Stimulated activated CD8-positive, alpha-beta memory T cell treated with anti-CD3 and anti-CD28 coated beads, Interleukin-7, amount 100 ng/mL, for 4 hours (primary cell): ENCODE results near the gene HLA-DRB1.
"Not testable (repeated sequence)": the region's sequence is repeated elsewhere in the genome, so short reads cannot be mapped to it uniquely, and the experiment has no call there.

Experiments used
- DNase-seq, 2 donors: peaks; one replicate each; pipeline ENCODE4 v3.0.0-alpha.2; 2020; ENCODE audit warnings: low read depth in 2 of 2

HLA-DRB1 gene

DNA sequence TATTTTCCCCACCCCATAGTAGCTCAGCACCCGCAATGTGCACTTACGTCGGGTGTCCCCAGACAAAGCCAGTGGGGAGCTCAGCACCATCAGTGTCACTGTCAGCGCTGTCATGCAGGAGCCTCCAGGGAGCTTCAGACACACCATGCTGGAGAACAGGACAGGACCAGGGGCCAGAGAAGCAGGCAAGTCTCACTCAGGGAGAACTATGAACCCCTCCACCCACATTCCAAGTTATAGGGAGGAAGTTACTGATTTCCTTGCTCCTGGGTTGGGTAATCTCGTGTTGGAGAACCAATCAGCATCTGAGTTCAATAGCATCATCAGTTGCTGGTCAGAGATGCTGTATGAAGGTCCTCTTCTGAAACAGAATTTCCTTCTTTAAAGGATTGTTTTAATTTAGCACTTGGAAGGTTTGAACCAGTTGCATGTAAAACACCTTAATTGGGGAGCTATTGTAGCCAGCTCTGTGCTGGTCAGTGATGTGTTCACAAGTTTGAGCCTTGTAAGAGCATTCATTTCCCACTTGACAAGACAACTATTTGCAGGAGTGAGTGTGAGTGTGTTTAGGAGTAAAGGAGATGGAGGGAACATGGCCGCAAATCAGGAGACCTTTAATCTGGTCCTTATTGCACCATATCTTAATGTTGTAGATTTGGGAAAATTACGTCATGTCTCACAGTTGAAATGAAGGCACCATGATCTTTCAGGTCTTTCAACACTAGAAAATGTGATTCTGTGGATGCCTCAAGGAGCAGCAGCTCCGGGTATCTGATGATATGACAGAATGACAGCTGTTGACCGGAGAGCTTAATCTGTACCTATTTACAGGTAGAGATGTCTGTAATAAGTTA, at the start of gene HLA-DRB1:
HLA-DRB1 (minus strand) TSS at position 253 of the 854 bp plus-strand sequence; CDS start at position 147, 106 bp downstream.
- no peak for DNase-seq

DNA sequence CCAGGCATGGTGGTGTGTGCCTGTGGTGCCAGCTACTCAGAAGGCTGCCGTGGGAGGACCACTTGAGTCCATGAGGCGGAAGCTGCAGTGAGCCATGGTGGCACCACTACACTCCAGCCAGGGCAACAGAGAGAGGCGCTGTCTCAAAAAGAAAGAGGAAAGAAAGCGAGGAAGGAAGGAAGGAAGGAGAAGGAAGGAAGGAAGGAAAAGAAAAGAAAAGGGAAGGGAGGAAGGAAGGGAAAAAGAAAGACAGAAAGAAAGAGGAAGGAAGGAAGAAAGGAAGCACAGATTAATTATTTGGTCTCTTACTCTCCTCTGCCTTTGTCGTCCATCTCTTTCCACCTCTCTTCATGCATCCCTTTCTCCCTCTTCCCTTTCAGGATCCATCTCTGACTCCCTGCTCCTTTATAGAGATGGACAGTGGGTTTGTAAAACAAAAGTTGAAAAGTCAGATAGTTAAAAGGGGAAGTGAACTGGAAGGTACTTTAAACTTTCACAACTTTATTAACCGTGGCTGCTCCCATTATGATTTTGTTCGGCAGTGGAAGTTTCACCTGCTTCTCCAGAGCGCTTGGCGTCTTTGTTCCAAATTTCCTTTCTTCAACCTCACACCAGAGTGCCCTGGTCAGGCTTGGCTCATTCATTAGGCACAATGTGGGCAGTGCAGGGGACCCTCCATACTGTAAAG, 49.0 kb upstream of the HLA-DRB1 start:
- DNase-seq = no peak

DNA sequence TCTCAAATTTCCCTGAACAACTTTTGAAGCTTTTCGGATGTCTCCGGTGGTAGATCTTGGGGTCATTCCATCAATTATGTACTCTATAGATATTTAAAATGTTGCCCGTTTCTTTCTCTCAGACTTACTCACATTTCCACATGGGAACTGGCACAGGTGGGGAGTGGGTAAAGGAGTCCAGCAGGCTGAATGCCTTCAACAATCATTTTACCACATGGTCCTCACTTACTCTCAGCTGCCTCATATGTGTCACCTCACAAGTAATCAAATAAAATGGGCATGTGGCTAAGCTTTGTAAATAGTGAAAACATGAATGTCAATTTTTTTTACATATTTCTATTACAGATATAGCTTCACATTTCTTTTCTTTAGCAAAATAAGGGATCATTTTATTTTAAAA, 48.2 kb upstream of the HLA-DRB1 start:
- no peak for DNase-seq

DNA sequence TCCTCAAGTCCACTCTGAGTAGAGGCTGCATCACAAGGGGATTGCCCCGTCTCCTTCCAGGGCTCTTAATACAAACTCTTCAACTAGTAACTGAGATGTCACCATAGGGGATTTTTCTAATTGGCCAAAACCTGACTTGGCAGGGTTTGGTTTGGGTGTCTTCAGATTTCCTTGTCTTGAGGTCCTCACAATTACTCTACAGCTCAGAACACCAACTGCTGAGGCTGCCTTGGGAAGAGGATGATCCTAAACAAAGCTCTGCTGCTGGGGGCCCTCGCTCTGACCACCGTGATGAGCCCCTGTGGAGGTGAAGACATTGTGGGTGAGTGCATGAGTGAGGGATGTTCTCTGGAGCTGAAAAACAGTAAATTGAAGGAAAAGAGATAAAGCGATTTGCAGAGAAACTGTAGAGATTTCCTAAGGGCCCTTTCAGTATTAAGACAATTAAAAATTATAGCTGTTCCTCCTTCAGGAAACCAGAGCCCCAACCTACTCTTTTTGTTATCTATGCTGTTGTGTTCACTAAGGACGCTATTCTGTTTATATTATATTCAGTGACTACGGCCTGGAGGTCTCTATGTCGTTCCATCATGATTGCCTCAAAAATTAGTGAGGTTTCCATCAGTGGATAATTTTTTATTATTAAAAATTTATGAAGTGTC, 47.7 kb upstream of the HLA-DRB1 start, which contains the start of gene HLA-DQA1:
HLA-DQA1 (plus strand) TSS at position 188 of the 662 bp plus-strand sequence; CDS start at position 241, 53 bp downstream.
- DNase-seq = no peak

DNA sequence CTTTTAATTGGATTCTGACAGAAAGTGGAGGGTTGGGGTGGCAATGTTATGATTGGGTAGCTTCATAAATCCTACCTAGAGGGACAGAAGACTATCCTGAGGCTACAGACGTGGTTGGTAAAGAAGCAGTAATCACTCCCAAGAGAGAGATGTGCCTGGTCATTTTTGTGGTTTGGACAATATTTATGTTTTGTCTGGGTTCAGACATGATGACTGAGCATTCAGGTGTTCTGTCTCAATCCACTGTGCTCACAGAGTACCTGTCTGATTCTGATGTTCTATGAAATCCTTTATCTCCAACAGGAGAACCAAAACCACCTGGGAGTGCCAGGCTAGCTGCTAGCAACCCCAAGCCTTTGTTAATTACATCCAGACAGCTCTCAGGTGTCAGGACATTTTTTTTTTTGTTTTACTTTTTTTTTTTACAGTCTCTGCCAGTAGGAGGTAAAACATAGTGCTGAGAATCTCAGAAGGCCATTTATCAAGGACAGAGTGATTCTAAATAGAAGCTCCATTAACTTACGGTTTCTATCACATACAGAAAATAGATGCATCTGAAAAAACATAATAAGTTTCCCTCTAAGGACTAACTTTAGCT, 46.0 kb upstream of the HLA-DRB1 start:
- no peak for DNase-seq

DNA sequence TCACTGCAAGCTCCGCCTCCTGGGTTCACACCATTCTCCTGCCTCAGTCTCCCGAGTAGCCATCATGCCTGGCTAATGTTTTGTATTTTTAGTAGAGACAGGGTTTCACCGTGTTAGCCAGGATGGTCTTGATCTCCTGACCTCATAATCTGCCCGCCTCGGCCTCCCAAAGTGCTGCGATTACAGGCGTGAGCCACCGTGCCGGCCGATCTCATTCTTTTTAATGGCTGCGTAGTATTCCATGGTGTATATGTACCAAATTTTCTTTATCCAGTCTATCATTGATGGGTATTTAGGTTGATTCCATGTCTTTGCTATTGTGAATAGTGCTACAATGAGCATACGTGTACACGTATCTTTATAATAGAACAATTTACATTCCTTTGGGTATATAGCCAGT, 40.1 kb upstream of the HLA-DRB1 start:
- not testable (repeated sequence) for DNase-seq

DNA sequence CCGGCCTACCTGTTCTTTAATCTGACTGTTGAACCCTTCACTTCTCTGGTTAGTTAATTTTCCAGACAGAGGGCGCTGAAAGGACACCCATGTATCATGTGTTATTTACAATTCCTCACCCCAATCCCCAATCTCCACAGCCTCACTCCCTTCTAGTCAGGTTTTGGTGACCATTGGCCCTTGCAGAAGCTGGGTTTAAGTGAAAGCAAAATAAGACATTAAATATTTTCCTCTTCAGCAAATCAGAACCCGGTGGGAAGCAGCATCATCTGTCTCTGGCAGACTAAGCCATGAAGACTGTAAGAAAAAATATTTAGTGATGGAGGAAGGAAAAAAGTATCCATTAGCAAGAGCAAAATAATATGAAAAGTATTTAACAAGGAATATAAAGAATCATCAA, 38.2 kb upstream of the HLA-DRB1 start:
- DNase-seq = no peak

DNA sequence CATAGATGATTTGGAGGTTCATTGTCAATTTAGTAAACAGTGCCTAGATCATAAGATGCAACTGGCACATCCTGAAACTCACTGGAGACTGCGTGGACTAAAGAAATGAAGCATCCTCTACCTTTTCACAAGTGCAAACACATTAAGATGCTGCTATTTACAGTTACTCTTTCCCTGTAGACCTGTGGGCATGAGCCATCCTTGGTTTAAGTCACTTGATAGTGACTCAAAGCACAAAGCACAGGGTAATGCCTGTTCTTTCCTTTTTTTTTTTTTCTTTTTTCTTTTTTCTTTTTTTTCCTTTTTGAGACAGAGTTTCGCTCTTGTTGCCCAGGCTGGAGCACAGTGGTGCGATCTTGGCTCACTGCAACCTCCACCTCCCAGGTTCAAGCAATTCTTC, 37.6 kb upstream of the HLA-DRB1 start:
- DNase-seq = no peak

DNA sequence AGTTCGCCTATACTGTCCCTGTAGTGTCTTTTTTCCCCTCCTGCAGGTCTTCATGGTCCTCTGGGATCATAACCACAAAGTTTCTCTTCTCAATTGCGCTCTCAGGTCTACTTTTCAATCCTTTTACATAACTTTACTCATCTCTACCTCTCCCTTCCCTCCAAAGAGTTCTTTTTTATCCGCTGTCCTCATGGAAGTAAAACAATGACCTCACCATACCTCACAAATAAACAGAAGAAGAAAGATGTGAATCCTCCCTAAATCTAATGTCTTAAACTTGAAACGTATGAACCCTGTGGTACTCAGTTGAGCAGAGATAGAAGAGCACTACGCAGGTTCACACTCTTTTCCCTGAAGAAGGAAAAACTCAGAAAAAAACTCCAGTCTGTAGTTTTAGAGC, 35.5 kb upstream of the HLA-DRB1 start:
- no peak for DNase-seq

DNA sequence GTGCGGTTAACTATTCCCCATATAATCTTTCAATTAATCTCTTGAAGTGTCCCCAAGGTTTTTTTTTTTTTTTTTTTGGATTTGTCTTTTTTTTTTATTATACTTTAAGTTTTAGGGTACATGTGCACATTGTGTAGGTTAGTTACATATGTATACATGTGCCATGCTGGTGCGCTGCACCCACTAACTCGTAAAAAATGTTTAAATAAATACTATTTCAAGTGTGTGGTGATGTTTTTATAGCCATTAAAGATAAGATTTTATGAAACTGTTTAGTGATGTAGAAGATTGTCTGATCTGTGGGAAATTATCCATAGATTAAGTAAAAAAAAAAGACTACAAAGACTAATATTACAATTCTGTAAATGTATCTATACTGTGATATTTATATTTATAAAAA, 34.9 kb upstream of the HLA-DRB1 start:
- no peak for DNase-seq

DNA sequence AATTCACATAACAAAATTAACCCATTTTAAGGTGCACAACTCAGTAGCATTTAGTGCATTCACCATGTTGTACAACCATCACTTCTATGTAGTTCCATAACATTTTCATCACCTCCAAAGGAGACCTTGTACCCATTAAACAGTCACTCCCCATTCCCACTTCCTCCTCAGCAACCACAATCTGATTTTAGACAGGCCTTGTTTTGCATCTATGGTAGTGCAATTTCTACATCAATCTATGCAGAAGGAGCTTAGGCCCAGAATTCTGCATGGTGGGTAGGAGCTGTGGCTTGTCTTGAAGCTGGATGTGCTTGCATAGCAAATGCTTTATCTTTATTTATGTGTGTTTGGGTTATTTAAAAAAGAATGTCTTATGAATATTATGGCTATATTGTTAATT, 34.0 kb upstream of the HLA-DRB1 start:
- DNase-seq = no peak

DNA sequence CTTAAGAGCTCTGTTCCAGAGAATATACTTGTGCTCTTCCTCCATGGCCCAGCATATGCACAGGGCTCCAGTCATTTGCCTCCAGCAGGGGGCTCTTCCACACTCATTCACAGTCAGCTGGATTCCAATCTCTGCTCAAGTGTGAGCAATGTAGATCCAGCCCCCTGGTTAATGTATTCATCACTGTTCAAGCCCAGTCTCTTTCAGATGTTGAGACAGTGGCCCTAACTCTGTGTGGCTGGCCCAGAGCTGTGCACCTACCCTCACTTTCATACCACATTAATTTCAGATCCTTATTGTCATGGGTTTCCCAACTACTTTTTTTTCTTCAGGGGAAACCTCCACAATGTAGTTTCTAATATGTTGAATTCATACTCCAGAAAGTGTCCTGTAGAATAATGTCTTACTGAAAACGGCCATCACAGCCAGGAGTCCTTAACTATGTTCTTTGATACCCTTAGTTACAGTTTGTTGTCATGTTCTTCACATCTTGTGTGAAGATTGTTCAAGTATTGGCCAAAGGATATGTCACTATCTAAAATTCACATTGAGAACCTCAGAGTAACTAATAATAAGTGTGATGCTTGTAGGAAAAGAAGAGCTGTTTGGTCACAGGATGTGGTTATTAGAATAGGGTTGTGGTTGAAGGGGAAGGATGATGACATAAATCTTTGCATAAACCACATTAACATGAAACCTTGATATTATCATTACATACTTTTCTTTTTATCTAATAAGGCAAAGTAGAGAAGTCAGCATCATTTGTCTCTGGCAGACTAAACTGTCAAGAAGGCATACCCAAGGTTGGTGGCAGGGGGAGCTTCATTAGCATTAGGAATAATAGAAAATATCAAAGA, 33.1 kb upstream of the HLA-DRB1 start:
- DNase-seq = peak; percentile 27 to 30

DNA sequence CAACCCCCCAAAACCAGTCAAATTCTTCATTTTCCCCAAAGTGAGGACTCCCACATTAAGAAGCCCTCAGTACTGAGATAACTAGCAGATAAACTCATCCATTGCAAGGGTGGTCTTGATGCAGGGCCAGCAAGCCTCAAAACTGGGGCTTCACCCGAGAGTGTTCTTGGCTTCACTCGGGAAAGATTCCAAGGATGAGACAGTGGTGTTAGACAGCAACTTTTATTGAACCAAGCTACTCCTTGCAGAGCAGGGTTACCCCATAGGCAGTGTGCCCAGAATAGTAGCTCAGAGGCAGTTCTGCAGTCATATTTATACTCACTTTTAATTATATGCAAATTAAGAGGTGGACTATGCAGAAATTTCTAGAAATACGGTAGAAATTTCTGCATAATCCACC, 31.7 kb upstream of the HLA-DRB1 start:
- DNase-seq = no peak

DNA sequence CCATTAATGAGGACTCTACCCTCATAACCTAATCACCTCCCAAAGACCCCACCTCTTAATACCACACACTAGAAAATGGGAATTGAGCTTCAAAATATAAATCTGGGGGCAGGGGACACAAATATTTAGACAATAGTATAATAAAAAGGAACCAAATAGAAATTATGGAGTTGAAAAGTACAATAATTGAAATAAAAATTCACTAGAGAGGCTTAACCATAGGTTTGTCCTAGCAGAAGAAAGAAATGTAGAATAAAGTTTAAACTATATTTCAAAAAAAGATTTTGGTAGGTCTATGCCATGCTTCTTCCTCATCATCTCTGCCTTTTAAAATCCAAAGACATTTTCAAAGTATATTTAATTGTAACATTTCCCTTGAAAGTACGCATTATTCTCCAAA, 28.1 kb upstream of the HLA-DRB1 start:
- no peak for DNase-seq

DNA sequence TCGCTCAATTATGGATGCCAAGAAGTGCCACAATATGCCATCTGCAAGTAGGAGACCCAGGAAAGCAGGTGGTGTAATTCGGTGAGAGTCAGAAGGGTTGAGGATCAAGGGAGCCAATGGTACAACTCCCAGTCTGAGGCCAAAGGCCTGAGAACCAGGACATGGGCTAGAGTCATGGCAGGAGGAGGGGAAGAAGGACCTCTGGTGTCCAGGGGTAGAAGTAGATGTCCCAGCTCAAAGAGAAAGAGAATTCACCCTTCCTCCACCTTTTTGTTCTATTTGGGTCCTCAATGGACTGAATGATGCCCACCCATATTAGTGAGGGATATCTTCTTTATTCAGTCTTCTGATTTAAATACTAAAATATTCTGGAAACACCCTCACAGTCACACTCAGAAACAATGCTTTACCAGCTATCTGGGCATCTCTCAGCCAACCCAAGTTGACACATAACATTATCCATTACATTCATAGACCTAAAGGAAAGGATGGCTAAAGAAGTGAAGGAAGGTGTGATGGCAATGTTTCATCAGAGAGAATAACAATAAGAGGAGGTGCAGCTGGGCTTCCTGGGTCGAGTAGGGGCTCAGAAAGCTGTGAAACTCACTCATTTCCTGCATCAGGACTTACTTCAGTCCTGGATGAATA, 26.4 kb upstream of the HLA-DRB1 start:
- DNase-seq = no peak

DNA sequence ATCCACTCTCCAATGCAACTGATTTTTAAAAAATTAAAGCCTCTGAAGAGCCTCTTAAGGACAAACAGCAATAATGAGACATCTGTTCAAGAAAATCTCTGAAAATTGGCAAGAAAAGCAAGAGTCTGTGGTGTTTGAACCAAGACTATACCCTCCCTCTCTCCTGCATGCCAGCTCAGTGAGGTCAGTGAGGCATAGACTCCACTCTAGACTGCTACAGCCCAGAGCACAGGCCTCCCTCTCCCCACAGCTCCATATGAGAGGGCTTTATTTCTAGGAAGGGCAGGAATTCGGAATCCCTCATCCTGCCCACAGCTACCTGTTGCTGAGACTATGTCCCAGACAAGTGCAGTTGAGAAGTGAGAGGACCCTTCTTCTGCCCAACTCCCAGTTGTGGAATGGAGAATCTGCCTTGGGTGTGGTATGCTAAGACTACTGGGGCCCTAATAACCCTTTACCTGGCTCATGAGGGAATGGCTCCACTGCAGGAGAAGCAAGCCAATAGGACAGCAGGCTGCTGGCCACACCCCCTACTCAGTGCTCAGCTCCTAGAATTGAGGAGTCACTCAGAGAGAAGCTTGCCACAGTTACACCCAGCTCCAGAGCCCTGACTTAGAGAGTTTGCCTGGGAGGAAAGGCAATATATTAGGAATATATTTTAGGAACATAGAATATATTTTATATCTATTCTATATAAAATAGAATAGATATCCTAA, 24.9 kb upstream of the HLA-DRB1 start:
- no peak for DNase-seq

DNA sequence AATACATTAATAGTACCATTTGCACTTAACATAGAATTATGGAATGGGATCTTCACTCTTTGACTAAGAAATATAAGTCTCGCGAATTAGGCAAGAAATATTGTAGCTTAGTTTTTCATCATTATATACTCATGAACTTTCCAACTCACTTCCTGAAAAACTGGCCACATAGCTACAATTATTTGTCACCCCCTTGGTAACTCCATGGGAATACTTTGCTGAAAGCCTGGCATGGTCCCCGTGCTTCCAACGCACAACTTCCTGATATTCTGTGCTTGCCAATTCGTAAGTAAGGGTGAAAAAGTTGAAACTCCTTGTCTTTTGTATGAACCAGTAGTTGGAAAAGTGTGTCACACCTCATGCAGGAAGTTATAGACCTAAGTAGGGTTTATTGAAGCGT, 23.8 kb upstream of the HLA-DRB1 start:
- DNase-seq = no peak

DNA sequence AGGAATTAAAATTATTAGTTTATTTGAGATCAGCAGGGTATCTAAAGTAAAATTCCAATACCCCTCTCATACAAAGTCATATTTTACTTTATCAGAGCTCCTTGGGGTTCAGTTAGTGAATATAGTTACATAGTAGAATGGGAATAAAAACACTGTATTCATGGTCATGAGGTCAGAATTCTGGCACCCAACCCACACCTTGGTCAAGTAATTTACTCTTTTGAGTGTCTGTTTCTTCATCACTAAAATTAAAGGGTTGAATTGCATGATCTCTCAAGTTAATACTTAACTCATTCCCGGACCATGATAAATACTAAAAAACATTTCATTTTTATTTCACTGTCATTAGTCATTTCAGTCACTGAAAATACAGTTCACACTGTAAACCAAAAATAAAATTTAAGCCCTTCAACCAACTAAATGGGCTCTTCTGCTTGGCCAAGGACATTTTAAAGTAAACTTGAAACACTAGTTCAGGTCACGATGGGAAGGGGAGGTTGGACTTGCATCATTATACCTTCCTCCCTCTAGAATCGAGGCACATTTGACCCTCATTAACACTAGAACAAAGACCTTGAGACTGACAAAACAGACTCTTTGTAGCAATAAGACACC, 21.1 kb upstream of the HLA-DRB1 start:
- DNase-seq = no peak
